Endothelial cell (in vitro differentiated cells): ENCODE results near the gene KDM4B. TPM values are rescaled to one million over a fixed set of nuclear protein-coding genes. Genes with fewer than 3 reads are reported as not detected.

ENCODE experiments used
- DNase-seq: peaks from one replicate; pipeline ENCODE4 v3.0.0; 2021; ENCODE audit warnings: low spot score
- H3K27ac Mint-ChIP-seq: one replicate; pipeline ENCODE4 v1.8.0; 2021; ENCODE audit warnings: mixed read lengths, inconsistent platforms; ENCODE audit not compliant: unreplicated experiment
- H3K27me3 Mint-ChIP-seq: one replicate; pipeline ENCODE4 v1.8.0; 2021; ENCODE audit warnings: mild to moderate bottlenecking, moderate library complexity, mixed read lengths, inconsistent platforms; ENCODE audit not compliant: unreplicated experiment
- H3K36me3 Mint-ChIP-seq: one replicate; pipeline ENCODE4 v1.8.0; 2021; ENCODE audit warnings: mild to moderate bottlenecking, low read depth, mixed read lengths, inconsistent platforms; ENCODE audit not compliant: unreplicated experiment
- H3K4me1 Mint-ChIP-seq: one replicate; pipeline ENCODE4 v1.8.0; 2021; ENCODE audit warnings: mild to moderate bottlenecking, mixed read lengths, inconsistent platforms; ENCODE audit not compliant: unreplicated experiment
- H3K4me3 Mint-ChIP-seq: one replicate; pipeline ENCODE4 v1.8.0; 2021; ENCODE audit warnings: mild to moderate bottlenecking, mixed read lengths, inconsistent platforms; ENCODE audit not compliant: unreplicated experiment
- H3K9me3 Mint-ChIP-seq: one replicate; pipeline ENCODE4 v1.8.0; 2021; ENCODE audit warnings: mixed read lengths, inconsistent platforms; ENCODE audit not compliant: unreplicated experiment
- CTCF ChIP-seq: fragments of 200-600 bp; sonication (generic); IDR thresholded peaks from one replicate; pipeline ENCODE4 v1.5.0; 2021; ENCODE audit warnings: antibody characterized with exemption; ENCODE audit not compliant: unreplicated experiment
- total RNA-seq: library from RNA; stranded (reverse); fragmentation: NEBNext Ultra II Directional; extraction: Animal tissue kit (Norgen Biotek cat#: 25700); gene quantifications from one replicate; pipeline ENCODE4 v1.2.1, GENCODE V29; 2021; ENCODE audit not compliant: unreplicated experiment

KDM4B gene
- total RNA-seq, 1 donor from 2014 or later: 42.4 TPM

DNA sequence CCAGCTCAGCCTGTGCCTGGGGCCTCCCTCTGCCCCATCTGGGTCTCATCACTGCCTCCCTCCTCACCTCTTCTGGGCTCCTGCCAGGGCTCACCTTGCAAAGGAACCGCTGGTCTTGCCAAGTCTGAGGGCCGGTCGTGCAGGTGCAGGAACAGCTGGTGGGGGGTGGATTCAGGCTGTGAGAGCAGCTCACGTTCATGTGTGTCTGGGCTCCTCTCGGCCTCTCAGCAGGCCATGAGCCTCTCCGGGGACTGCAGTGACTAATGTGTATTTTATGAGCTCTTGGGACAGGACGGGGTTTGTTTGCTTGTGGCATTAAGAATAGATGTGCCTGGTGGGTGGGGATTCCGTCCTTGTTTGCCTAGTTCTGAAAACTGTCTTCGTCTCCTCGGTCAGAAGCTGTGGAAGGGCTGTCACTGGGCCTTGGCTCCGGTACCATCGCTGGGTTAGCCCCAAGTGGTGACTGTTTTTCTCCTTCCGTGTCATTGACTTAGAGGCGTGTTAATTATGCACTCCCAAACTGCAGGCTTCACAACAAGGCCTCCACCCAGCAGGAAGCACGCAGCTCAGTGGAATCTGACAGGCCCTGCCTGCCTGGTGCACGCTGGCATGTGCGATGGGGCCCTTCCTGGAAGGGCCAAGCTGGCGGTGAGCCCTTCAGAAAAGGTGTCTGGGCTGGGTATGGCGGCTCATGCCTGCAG is 77.6 kb downstream of the KDM4B start:
- no peak overlapping the region for H3K27ac Mint-ChIP-seq

DNA sequence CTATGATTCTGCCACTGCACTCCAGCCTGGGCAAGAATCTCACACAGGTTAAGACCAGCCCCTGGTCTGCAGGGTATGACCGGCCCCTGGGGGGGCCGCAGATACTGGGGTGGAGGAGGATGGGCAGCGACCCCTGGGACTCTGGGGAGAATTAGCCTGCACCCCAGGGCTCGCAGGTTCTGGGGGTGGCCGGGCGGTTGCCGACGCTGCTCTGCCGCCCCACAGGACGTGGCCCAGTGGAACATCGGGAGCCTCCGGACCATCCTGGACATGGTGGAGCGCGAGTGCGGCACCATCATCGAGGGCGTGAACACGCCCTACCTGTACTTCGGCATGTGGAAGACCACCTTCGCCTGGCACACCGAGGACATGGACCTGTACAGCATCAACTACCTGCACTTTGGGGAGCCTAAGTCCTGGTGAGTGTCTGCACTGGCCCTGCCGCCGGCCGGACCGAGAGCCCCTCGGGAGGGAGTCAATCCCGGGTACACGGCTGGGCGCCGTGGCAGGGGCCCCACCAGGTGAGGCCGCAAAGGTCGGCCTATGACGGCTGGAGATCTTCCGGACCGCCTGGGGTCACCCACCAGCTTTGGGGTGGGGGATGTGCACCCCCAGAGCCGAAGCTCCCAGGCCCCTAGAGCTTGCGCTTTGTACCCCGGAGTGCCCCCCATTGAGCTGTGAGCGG is 78.5 kb downstream of the KDM4B start:
- no peak overlapping the region for H3K4me3 Mint-ChIP-seq
- H3K4me1 Mint-ChIP-seq: no peaks in the 10 kb centered on the region
- H3K36me3 Mint-ChIP-seq: peaks cover 4% of the 10 kb centered on the region
- TF ChIP-seq CTCF: no peak
- peaks cover 7% of the 10 kb centered on the region for H3K27me3 Mint-ChIP-seq
- H3K9me3 Mint-ChIP-seq: no peaks in the 10 kb centered on the region
- H3K27ac Mint-ChIP-seq: no peak overlapping the region
- DNase-seq: no peak

More for the DNA sequence above, 77.6 kb downstream of the KDM4B start:
- H3K4me1 Mint-ChIP-seq: no peaks in the 10 kb centered on the region
- no peak for DNase-seq
- peaks cover 4% of the 10 kb centered on the region for H3K36me3 Mint-ChIP-seq
- peaks cover 11% of the 10 kb centered on the region for H3K27me3 Mint-ChIP-seq
- no peaks in the 10 kb centered on the region for H3K9me3 Mint-ChIP-seq
- no peak for TF ChIP-seq CTCF
- H3K4me3 Mint-ChIP-seq: no peak overlapping the region

GRCh38 chr19:5048091-5048726 is 79.3 kb downstream of the KDM4B start:
- Mint-ChIP-seq H3K27me3 (peaks cover 6% of the 10 kb centered on the region), H3K4me3 (no peak overlapping the region), H3K4me1 (no peaks in the 10 kb centered on the region), H3K36me3 (peaks cover 4% of the 10 kb centered on the region), H3K27ac (no peak overlapping the region), H3K9me3 (no peaks in the 10 kb centered on the region)
- peak; percentile 95 for TF ChIP-seq CTCF
- peak; percentile 83 for DNase-seq

- TF ChIP-seq CTCF: no peak
- DNase-seq: no peak
- Mint-ChIP-seq H3K36me3 (peaks cover 4% of the 10 kb centered on the region), H3K27me3 (peaks cover 6% of the 10 kb centered on the region), H3K9me3 (no peaks in the 10 kb centered on the region), H3K4me1 (no peaks in the 10 kb centered on the region), H3K27ac (no peak overlapping the region), H3K4me3 (no peak overlapping the region)
These were observed 80.0 kb downstream of the KDM4B start for GRCh38 chr19:5048727-5049553.
